ENCODE measurements around the gene VEGFB.

The VEGFB gene

GRCh38 chr11:64262271-64263002 lies 28.1 kb downstream of the VEGFB start:
- DNase-seq (ENCODE audit: low spot score) = no peak

GRCh38 chr11:64263021-64263946 lies 28.9 kb downstream of the VEGFB start:
- DNase-seq (ENCODE audit: low spot score) = no peak

GRCh38 chr11:64263947-64264317 lies 29.5 kb downstream of the VEGFB start:
- DNase-seq (ENCODE audit: low spot score) = no peak

GRCh38 chr11:64264371-64264852 lies 30.0 kb downstream of the VEGFB start:
- no peak for DNase-seq (ENCODE audit: low spot score)

- DNase-seq (ENCODE audit: low spot score) = no peak
These were observed 31.1 kb downstream of the VEGFB start for GRCh38 chr11:64265176-64266160.

- no peak for DNase-seq (ENCODE audit: low spot score)
These were observed 32.0 kb downstream of the VEGFB start for GRCh38 chr11:64266339-64266738.

DNA sequence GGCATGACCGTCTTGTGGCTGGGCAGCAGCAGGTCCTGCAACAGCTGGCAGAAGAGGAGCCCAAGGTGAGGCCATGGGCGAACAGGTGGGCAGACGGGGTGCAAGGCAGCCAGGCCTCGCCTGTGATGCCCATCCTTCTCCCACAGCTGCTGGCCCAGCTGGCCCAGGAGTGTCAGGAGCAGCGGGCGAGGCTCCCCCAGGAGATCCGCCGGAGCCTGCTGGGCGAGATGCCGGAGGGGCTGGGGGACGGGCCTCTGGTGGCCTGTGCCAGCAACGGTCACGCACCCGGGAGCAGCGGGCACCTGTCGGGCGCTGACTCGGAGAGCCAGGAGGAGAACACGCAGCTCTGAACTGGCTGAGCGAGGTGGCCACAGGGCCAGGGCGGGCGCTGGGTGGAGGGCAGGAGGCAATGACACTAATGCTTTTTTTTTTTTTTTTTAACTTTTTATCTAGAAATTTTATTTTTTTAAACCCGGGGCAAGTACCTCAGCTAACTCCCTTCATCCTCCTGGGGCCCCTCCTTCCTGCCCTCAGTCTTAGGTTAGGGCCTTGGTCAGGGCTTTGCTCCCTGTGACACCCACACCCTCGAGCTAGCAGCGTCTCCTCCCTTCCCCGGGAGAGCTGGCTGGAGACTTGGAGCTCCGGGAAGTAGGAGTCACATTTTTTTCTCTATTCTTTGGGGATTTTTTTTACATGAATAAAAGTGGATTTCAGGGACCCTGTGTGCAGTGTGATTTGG lies 33.0 kb downstream of the VEGFB start:
- DNase-seq (ENCODE audit: low spot score) = no peak

DNA sequence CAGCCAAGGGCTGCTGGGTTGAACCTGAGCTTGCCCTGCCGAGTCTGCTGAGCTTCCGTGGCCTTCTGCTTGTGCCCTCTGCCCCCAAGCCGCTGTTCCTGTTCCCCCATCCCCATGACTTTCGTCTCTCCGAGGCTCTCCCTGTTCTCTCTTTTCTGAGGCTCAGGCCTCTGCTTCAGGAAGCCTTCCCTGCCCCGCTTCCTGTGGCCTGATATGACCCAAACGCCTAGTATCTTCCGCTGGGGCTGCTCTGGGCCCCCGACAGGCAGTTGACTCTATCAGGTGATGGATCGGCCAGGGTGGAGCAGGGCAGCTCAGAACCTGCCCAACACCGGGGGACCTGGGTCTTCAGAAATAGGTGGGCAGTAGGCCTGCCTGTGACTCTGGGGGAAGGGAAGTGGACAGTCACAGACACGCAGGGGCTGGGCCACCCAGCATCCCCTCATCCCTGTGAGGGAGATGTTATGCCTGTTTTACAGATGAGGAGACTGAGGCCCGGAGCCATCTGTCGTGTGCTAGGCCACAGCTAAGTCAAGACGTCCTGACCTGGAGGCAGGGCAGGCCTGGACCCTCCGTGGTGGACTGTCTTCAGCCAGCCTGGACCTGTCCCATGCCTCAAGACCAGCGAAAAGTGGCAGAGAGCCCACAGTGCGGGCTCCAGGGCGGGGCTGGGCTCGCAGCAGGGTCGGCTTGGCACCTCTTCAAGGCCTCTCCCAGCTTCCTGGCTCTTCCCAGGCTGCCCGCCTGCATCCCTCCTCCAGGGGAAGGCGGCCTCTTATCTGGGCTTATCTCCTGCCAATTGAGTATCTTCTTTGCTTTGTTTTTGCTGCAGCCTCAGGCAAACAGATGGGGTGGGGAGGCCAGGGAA lies 33.9 kb downstream of the VEGFB start:
- DNase-seq (ENCODE audit: low spot score) = no peak

DNA sequence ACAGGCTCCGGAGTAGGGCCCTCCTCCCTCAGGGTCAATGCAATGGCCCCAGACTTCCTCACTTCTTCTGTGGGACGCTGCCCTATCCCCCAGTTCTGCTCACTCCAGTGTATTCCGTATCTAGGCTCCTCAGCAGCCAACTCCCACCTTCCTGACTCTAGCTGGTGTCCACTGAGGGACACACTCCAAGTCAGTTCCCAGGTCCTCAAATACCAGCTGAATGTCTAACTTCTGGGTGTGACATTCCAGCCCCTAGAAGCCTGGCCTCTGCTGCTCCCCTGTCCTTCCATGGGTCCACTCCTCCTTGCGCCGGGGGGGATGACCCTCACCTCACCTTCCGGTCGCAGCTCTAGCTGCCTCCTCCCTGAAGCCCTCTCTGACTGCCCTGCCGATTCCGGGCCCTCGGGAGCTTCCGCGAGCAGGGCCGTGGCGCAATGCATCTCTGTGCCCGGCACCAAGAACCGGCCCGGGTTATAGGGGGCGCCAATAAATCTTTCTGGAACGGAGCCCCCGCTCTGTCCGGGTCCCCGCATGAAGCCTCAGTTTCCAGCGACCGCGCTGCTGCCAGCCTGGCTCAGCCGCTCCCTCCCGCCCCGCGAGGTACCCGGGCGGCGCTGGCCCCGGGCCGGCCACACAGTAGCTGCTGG lies 34.6 kb downstream of the VEGFB start:
- no peak for DNase-seq (ENCODE audit: low spot score)

GRCh38 chr11:64269540-64270220 lies 35.3 kb downstream of the VEGFB start:
- DNase-seq (ENCODE audit: low spot score) = peak; percentile 75

DNA sequence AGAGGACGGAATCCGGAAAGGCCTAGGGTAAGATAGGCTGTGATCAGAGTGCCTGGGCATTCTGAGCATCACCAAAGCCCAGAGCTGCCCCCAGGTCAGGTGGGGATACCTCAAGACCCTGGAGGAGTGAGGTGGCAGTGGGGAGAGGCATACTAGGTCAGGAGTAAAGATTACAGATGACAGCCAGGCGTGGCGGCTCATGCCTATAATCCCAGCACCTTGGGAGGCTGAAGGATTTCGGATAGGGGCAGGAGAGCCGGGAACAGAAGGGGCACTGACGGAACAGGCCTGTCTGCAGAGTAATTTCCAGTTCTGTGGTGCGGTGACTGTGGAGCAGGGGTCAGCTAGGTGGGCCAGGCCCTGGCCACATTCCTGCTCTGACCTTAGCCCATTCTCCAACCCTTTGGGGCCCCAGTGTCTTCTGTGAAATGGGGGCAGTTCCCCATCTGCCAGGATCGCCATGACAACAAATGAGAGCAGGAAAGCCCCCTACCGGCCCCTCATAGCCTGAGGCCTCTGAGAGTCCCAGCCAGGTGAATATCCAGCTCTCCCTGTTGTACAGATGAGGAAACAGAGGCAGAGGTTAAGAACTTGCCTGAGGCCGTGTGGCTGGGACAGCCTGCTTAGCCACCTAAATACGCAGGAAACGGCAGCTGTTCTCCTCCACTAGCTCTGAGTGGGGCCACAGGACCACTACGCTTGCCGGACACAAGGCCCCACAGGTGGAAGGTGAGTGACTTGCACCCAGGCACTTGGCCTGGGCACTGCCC lies 40.8 kb downstream of the VEGFB start:
- no peak for DNase-seq (ENCODE audit: low spot score)

GRCh38 chr11:64275841-64276240 lies 41.5 kb downstream of the VEGFB start:
- no peak for DNase-seq (ENCODE audit: low spot score)

DNA sequence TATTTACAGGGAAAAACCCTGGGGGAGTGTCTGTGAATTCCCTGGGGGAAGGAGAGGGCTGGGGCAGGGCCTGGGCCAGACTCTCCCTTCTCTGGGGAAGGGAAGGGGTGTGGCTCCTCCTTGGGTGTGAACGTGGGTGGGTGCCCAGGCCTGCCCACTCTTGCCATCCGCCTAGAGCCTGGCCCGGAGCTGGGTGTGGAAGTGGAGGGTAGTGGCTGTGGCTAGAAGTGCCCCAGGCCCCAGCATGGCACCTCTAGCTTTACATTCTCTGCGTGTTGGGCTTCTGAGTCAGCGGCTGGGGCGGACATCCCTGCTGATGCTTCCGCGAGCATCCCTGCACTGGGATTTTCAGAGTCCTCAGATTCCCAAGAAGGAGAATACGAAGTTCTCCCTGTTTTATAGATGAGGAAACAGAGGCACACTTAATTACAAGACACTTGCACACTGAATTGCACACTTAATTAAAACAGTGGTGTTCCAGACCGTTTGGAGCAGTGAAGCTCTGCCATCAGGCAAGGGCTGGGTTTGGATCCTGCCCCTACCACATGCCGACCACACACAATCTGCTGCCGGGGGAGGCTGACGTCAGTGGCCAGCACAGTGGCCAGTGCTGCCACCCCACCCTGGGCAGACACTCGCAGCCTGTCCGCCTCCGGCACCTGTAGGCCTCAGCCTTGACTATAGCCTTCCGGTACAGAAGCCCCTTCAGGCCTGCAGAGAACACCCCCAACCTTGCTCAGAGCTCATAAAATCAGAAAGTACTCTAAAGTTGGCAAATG lies 42.5 kb downstream of the VEGFB start:
- no peak for DNase-seq (ENCODE audit: low spot score)

- no peak for DNase-seq (ENCODE audit: low spot score)
These were observed 44.3 kb downstream of the VEGFB start for GRCh38 chr11:64278576-64279190.

DNA sequence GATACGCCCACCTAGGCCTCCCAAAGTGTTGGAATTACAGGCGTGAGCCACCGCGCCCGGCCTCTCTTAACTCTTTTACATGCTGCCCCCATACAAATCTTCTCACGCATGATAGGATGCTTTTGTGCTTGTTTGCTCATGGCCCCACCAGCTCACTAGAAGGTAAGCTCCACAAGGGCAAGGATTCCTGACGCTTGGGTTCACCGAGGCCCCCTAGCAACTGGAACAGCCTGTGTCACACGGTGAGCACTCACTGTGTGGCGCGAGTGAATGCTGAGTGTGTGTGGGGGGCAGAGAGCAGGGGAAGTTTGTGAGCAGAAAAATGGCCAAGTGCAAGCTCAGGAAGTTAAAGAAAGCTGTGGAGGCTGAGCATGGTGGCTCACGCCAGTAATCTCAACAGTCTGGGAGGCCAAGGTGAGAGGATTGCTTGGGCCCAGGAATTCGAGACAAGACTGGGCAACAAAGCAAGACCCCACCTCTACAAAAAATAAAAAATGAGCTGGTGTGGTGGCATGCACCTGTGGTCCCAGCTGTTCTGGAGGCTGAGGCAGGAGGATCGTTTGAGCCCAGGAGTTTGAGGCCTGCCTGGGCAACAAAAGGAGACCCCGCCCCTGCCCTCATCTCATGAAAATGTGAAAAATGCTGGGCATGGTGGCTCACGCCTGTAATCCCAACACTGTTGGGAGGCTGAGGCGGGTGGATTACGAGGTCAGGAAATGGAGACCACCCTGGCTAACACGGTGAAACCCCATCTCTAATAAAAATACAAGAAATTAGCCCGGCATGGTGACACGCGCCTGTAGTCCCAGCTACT lies 47.8 kb downstream of the VEGFB start:
- DNase-seq (ENCODE audit: low spot score) = no peak

- DNase-seq (ENCODE audit: low spot score) = no peak
These were observed 48.7 kb downstream of the VEGFB start for GRCh38 chr11:64283092-64283491.

All from HuH-7.5 (cell line).